Psoas muscle (tissue), 8 donors: ENCODE data around the gene OR6T1. TPM values are rescaled to one million over a fixed set of nuclear protein-coding genes. Genes with fewer than 3 reads are reported as not detected.

Source experiments
- ATAC-seq, 4 donors: fragments of 200-7000 bp; cut with Tn5 transposase; one replicate each; pipeline ENCODE4 v1.9.1; 2020; ENCODE audit warnings: moderate library complexity in 3 of 4, mild to moderate bottlenecking in 2 of 4
- DNase-seq, 2 donors: peaks; one replicate each; pipeline ENCODE4 v3.0.0-alpha.2; 2020
- H3K27ac ChIP-seq: fragments of 200-600 bp; one replicate; pipeline ENCODE4 v1.8.0; 2022
- H3K27me3 ChIP-seq, 3 donors: fragments of 200-600 bp in 1 of 3; one replicate each; pipeline versions ENCODE4 v1.6.1 to v1.8.0; 2013 to 2022; ENCODE audit warnings: low read length in 2 of 3, mild to moderate bottlenecking in 2 of 3, moderate library complexity in 1 of 3; ENCODE audit not compliant: insufficient read depth in 3 of 3
- H3K36me3 ChIP-seq, 2 donors: fragments of 200-600 bp in 1 of 2; one replicate each; pipeline versions ENCODE4 v1.6.1 to v1.8.0; 2013 to 2022; ENCODE audit warnings: low read depth in 1 of 2, mild to moderate bottlenecking in 1 of 2, moderate library complexity in 1 of 2; ENCODE audit not compliant: insufficient read depth in 1 of 2
- H3K4me1 ChIP-seq: fragments of 200-600 bp; one replicate; pipeline ENCODE4 v1.8.0; 2022
- H3K4me3 ChIP-seq: fragments of 200-600 bp; one replicate; pipeline ENCODE4 v1.8.0; 2022; ENCODE audit warnings: mild to moderate bottlenecking
- H3K9me3 ChIP-seq: fragments of 200-600 bp; one replicate; pipeline ENCODE4 v1.8.0; 2022
- WGBS, 3 donors: extraction: QIAGEN DNeasy Blood & Tissue Kit; methylation state at CpG; one replicate each; pipeline versions ENCODE4 v1.1.6 to v1.1.7; 2013; 5-methylcytosine and 5-hydroxymethylcytosine counted together
- intact Hi-C, 2 donors: fragments of 100-400 bp; cut with DNase I; formaldehyde crosslinking; loops; one replicate each; pipeline versions ENCODE4 v1.11.0 to v1.14.2; 2022
- long read RNA-seq, 2 donors: library from polyadenylated mRNA; unstranded; transcript quantifications; one replicate each; pipeline ENCODE4 v2.0.0, GENCODE V29; 2021
- polyA plus RNA-seq, 3 donors: library from polyadenylated mRNA; stranded (reverse); fragments of 200-250 nt; gene quantifications; one replicate each; pipeline ENCODE4 v1.2.3, GENCODE V29; 2013
- total RNA-seq, 4 donors: library from RNA; stranded (reverse); fragmentation: NEBNext Ultra II Directional in 2 of 4; extraction: Animal tissue kit (Norgen Biotek cat#: 25700) in 2 of 4; gene quantifications; one replicate each; pipeline versions ENCODE4 v1.2.1 to v1.2.4, GENCODE V29; 2021 to 2023
- TF ChIP-seq, protein P1 (sequence below): fragments of 200-600 bp; IDR thresholded peaks from one replicate; pipeline ENCODE4 v1.8.0; 2022; ENCODE audit warnings: antibody characterized with exemption
- donor health status: healthy with polysubstance abuse.
- donor health status: DM: no; HTN: no; CAD: no; lungs with moderate emphysema.
- donor health status: Bipolar disorder and iron deficiency.
- donor health status: healthy.
- donor health status: DM: yes; HTN: yes; CAD: no.
- donor health status: DM: no; HTN: no; CAD: no.
- donor health status: DM: no; HTN: no; CAD: no.
- donor health status: DM: yes; HTN: yes; CAD: no.

Gene OR6T1, protein sequence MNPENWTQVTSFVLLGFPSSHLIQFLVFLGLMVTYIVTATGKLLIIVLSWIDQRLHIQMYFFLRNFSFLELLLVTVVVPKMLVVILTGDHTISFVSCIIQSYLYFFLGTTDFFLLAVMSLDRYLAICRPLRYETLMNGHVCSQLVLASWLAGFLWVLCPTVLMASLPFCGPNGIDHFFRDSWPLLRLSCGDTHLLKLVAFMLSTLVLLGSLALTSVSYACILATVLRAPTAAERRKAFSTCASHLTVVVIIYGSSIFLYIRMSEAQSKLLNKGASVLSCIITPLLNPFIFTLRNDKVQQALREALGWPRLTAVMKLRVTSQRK
- total RNA-seq (not detected), polyA plus RNA-seq (not detected)
- long read RNA-seq, donor 1 = 0 reads
- long read RNA-seq, donor 2 = 0 reads

DNA sequence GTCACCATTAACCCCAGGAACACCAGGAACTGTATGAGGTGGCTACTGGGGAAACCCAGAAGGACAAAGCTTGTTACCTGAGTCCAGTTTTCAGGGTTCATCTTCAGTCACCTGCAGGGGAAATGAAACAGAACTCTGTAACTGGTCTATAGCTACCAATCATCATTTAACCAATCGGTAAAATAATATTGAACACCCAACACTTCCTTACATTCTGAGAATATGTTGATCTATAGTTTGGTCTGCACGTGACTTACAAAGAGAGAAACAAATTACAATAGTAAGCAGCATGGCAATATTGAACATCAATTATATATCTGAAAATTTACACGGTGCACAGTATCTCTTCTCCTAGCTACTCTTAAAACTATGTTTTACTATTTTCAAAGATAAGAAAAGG lies at the start of gene OR6T1:
Gene OR6T1 (minus strand): TSS at position 101 of the 400 bp plus-strand sequence. CDS start 0 bp downstream, at position 101.
- no peaks in the 10 kb centered on the region for H3K36me3 ChIP-seq
- TF ChIP-seq, protein P1, sequence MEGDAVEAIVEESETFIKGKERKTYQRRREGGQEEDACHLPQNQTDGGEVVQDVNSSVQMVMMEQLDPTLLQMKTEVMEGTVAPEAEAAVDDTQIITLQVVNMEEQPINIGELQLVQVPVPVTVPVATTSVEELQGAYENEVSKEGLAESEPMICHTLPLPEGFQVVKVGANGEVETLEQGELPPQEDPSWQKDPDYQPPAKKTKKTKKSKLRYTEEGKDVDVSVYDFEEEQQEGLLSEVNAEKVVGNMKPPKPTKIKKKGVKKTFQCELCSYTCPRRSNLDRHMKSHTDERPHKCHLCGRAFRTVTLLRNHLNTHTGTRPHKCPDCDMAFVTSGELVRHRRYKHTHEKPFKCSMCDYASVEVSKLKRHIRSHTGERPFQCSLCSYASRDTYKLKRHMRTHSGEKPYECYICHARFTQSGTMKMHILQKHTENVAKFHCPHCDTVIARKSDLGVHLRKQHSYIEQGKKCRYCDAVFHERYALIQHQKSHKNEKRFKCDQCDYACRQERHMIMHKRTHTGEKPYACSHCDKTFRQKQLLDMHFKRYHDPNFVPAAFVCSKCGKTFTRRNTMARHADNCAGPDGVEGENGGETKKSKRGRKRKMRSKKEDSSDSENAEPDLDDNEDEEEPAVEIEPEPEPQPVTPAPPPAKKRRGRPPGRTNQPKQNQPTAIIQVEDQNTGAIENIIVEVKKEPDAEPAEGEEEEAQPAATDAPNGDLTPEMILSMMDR = no peak
- ATAC-seq (no peak), DNase-seq (no peak)
- no peak within 1 kb of the TSS for H3K27ac ChIP-seq
- H3K9me3 ChIP-seq = no peaks in the 10 kb centered on the region
- H3K4me3 ChIP-seq = no peak within 1 kb of the TSS
- 85 to 88% (median 88%) methylated on average over 3 of the region's 3 CpGs for WGBS, 3 donors
- H3K27me3 ChIP-seq = no peaks in the 10 kb centered on the region
- intact Hi-C loops = no loop called here
- H3K4me1 ChIP-seq = no peaks in the 10 kb centered on the region

DNA sequence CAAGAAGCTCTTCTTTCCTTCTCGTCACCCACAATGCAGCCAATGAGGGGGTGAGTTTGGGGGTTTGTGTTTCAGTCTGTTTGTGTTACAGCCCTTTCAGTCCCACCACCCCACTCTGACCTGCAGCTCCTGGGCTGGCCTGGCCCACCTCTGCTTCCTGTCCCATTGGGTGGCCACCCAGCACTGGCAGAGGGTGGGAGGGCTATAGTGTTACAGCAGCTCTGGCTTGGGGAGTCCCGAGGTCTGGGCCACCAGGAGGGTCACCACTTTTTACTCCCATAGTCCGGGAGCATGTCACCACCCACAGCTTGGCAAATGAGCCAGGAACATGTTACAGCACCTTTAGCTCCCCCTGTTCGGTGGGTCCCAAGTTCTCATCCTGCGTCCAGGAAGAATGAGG lies 35.7 kb upstream of the OR6T1 start:
- intact Hi-C loops = no loop called here
- Histone ChIP-seq H3K36me3 (no peaks in the 10 kb centered on the region), H3K4me1 (no peaks in the 10 kb centered on the region), H3K9me3 (no peaks in the 10 kb centered on the region), H3K4me3 (no peak overlapping the region), H3K27ac (no peak overlapping the region), H3K27me3 (no peaks in the 10 kb centered on the region)
- ATAC-seq = no peak
- TF ChIP-seq, protein P1 = no peak
- no peak for DNase-seq
- WGBS, 3 donors = 80 to 93% (median 91%) methylated on average over 4 to 5 of the region's 5 CpGs

DNA sequence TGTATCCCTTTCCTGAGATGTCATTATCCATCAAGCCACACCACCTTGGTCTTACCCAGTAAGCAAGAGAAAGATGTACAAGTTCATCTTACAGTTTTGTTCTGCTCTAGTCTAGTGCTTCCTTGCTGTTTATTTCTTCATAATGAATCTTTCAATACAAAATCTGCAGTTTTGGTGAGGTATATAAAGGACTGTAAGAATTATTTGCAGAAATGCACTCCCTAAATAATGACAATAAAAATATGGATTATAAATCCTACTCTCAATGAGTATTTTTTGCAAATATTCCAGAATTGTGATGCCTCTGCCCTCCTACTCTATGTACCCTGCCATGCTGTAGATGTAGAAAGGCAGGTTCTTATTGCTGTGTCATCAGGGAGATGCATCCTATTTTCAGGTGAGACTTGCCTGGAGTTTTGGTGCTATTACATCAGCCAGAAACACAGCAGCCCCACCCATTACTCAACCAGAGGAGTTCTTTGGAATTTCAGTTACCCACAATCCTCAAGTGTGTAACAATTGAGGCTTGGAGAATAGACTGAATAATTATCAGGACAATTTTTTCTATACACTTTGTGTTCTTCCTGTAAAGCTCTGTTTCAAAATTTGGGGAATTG lies 34.2 kb upstream of the OR6T1 start, which contains the start of gene OR10S1:
Gene OR10S1 (minus strand): TSS at position 51 of the 617 bp plus-strand sequence. CDS start 117 bp downstream, outside the sequence.
- no peak within 1 kb of the TSS for H3K27ac ChIP-seq
- no peaks in the 10 kb centered on the region for H3K27me3 ChIP-seq
- intact Hi-C loops = no loop called here
- no peak within 1 kb of the TSS for H3K4me3 ChIP-seq
- H3K36me3 ChIP-seq = no peaks in the 10 kb centered on the region
- no peak for ATAC-seq
- no peaks in the 10 kb centered on the region for H3K9me3 ChIP-seq
- TF ChIP-seq, protein P1 = no peak
- no peak for DNase-seq
- H3K4me1 ChIP-seq = no peaks in the 10 kb centered on the region

DNA sequence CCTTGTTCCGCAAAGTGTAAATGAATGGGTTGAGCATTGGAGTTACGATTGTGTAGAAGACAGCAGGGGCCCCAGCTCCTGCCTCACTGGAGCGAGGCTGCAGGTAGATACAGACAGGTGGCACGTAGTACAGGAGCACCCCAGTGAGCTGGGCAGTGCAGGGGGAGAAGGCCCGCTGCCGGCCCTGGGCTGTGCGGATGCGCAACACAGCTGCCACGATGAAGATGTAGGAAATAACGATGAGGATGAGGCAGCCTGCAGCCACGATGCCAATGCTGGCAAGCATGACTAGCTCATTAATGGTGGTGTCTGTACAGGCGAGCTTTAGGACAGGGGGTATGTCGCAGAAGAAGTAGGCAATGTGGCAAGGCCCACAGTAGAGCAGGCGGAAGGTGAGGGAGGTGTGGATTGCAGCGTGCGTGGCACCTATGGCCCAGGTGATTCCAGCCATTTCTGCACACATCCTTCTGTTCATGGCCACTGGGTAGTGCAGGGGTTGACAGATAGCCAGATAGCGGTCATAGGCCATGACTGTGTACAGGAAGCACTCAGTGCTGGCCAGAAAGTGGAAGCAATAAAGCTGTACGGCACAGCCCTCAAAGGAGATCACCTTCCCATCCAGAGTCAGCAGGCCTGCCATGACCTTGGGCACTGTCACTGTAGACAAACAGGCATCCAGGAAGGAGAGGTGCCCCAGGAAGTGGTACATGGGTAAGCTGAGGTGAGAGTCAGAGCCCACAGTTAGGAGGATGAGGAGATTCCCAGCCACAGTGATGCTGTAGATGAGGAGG lies 33.3 kb upstream of the OR6T1 start:
- Histone ChIP-seq H3K27me3 (no peaks in the 10 kb centered on the region), H3K9me3 (no peaks in the 10 kb centered on the region), H3K4me3 (no peak overlapping the region), H3K4me1 (no peaks in the 10 kb centered on the region), H3K27ac (no peak overlapping the region), H3K36me3 (no peaks in the 10 kb centered on the region)
- DNase-seq = no peak
- TF ChIP-seq, protein P1 = no peak
- WGBS, 3 donors = 88 to 94% (median 91%) methylated on average over 18 of the region's 18 CpGs
- no peak for ATAC-seq
- intact Hi-C loops = no loop called here
